Upper lobe of left lung (tissue), 4 donors: ENCODE results near the gene CCDC148.

ENCODE experiments used
- CTCF ChIP-seq, 6 experiments: fragments of 450-650 bp in 4 of 6; fragments of 200-600 bp in 2 of 6; sonication (generic) in 2 of 6; IDR thresholded peaks; one replicate each; pipeline ENCODE4 v1.5.1; 2016 to 2019; ENCODE audit warnings: antibody characterized with exemption in 6 of 6
- POLR2A ChIP-seq, 4 donors: fragments of 450-650 bp; IDR thresholded peaks; one replicate each; pipeline ENCODE4 v1.5.1; 2016 to 2017; ENCODE audit warnings: antibody characterized with exemption in 4 of 4, mild to moderate bottlenecking in 2 of 4

- no peak for TF ChIP-seq POLR2A (IDR thresholded peaks at IDR 0.05)
- no peak for TF ChIP-seq CTCF (IDR thresholded peaks at IDR 0.05)
Measured at GRCh38 chr2:158290225-158290624, 166.3 kb downstream of the CCDC148 start.
